ENCODE results near the gene RNF220.
"Not testable (repeated sequence)": the region's sequence is repeated elsewhere in the genome, so short reads cannot be mapped to it uniquely, and the experiment has no call there.

Gene RNF220

GRCh38 chr1:44553771-44554170 is 148.7 kb downstream of the RNF220 start:
- DNase-seq = no peak

- DNase-seq = no peak
These were observed 149.7 kb downstream of the RNF220 start for GRCh38 chr1:44554706-44555105.

- no peak for DNase-seq
These were observed 152.7 kb downstream of the RNF220 start for GRCh38 chr1:44557778-44558177.

- DNase-seq = no peak
These were observed 153.8 kb downstream of the RNF220 start for GRCh38 chr1:44558883-44559282.

- DNase-seq = no peak
These were observed 154.3 kb downstream of the RNF220 start for GRCh38 chr1:44559330-44559729.

GRCh38 chr1:44559913-44560312 is 154.9 kb downstream of the RNF220 start:
- DNase-seq = no peak

DNA sequence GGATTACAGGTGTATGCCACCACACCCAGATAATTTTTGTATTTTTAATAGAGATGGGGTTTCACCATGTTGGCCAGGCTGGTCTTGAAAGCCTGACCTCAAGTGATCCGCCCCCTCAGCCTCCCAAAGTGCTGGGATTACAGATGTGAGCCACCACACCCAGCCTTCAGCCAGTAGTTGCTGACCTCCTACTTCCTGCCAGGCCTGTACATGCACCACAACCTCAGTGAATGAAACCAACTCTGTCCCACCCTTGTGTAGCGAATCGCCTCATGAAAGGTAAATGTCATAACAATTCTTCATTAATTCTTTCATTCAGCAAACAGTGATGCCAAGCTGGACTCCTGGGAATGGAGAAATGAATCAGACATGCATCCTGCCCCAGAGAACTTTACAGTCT is 155.6 kb downstream of the RNF220 start:
- not testable (repeated sequence) for DNase-seq

DNA sequence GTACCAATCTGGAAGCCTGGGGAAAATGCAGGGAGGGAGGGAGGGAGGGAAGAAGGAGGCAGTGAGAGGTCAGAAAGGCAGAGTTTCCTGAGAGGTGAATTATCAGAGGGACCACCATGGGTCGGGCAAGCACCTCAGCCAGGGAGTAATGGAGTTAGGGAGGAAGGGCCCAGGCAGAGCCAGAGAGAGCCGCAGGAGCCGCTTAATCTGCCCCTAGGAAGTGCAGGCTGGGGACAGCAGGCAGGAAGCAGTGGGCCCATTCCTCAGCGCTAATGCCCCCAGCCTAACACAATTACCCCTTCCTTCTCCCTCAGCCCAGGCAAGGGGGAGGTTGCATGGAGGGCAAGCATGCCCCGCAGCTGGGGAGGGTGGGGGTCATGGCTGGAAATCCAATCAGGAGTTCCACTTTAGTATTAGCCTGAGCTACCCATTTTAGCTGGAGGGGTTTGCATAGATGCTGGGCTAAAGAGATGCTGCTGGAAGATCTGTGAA is 160.2 kb downstream of the RNF220 start:
- no peak for DNase-seq

- no peak for DNase-seq
These were observed 160.8 kb downstream of the RNF220 start for GRCh38 chr1:44565833-44566232.

DNA sequence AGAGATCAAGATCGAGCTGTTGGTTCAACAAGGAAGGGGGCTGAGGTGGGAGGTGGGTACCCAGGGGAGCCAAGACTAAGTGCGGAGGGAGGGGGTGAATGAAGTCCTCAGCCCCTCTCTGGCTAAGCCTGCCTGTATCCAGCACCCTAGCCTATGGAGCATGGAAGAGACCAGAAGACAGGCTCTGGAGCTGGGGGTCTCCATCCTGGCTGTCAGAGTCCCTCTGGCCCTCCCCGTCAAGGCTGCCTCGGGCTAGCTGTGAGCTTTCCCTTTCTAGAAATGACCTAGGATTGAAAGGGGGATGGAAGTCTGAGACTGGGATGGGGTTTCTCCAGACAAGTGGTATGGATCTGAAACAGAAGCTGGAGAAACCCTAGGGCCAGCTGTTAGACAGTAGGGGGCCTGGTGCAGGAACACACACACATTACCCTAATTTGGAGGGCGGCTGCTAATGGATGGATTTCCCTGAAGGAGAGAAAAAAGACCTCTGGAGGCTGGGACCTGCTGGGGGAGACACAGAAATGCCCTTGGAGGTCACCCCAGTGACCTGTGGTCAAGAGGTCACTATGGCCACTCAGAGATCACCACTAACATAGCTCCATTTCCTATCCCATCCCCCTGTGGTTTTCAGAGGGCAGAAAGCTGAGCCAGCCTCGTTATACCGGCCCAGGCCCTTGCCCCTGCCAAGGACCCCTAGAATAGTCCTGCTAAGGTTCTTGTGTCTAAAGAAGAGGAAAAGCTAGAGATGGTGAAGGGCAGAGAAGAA is 161.4 kb downstream of the RNF220 start:
- DNase-seq = no peak

- DNase-seq = no peak
These were observed 163.3 kb downstream of the RNF220 start for GRCh38 chr1:44568128-44568900.

GRCh38 chr1:44569491-44569890 is 164.4 kb downstream of the RNF220 start:
- no peak for DNase-seq

DNA sequence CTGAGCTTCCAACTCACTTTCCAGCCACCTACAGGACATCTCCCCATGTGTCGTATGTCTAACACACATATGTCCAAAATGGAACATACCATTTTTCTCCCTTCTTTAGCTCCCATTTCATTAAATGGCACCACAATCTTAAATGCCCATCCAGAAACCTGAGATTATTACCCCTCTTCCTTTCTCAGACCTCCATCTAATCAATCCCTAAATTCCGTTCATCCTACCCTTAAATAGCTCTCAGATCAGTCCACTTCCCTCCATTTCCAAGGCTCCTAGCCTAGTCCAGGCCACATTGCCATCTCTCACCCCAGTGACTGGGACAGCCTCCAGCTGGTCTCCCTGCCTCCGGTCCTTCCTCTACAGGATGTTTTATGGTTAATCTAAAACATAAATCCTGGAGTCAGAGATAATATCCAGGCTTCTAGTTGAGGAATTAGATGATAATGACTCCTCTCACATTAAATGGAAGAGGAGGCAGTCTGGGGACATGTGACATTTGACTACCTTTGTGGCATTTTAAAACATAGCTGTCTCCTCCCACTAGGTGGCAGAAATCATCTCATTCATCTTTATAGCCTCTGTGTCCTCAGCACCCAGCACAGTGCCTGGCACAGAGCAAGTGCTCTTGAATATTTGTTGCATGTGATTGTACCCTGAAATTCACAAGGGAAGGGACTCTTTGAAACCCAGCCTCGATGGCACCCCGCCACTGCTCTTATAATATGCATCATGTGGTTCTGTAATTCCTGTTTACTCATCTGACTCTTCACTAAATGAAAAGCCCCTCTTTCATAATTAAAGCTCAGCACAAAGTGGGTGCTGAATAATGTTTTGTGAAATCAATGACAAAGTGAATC is 166.9 kb downstream of the RNF220 start:
- peak; percentile 9 for DNase-seq

DNA sequence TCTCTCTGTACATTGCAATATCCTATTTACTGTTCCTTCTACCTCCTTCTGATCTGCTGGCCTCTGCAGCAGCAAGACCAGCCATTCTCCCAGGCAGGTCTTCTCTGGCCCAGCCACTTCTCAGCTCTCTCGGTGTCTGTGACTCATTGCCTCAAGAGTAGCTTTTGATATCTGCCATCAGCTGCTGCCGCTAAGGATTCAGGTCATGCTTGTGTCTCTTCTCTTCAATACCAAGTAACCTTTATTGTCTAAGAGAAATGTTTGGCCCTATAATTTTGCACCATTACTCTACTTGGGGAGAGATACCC is 167.5 kb downstream of the RNF220 start:
- DNase-seq = no peak

DNA sequence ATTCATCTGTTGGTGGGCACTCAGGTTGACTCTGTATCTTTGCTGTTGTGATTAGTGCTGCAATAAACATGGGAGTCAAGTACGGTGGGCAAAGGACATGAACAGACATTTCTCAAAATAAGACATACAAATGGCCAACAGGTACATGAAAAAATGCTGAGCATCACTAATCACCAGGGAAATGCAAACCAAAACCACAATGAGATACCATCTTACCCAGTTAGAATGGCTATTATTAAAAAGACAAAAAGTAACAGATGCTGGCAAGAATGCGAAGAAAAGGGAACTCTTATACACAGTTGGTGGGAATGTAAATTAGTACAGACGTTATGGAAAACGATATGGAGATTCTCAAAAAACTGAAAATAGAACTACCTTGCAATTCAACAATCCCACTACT is 170.3 kb downstream of the RNF220 start:
- DNase-seq = no peak

- no peak for DNase-seq
These were observed 171.5 kb downstream of the RNF220 start for GRCh38 chr1:44576456-44577150.

DNA sequence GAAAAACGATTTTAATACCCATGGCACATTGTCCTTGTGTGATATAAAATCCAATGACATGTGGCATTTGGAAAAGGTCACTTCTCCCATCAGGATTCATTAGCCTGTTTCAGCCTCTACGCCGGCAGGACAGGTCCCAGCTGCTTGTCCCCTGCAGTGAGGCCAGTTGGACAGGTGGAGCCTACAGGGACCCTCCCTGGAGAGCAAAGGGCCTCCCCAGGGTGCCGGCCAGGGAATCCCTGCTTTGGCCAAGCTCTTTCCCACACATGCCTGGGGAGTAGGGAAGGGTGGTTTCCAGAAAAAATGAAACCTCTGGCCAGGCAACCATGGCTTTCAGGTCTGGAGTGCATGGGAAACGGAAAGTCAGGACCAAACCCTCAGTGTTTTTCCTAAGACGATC is 176.2 kb downstream of the RNF220 start:
- DNase-seq = no peak

DNA sequence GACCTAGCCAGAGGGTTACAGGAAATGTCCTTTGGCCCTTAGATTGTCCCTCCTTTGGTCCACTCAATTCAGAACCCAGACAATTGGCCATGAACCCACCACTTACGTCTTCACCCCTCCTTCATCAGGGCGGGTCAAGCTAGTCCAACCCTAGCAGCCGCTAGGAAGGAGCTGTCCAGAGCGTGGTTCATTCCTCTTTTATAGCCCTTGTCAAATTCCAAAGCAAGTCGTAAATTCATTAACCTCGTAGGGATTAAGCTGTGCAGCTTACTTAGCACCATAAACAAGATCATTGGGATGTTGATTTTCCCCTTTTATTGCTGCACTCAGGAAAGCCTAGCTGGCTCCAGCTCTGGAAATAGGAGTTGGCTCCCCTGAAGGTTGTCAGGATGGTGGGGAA is 179.1 kb downstream of the RNF220 start:
- DNase-seq = no peak

- no peak for DNase-seq
These were observed 180.4 kb downstream of the RNF220 start for GRCh38 chr1:44585315-44585920.

DNA sequence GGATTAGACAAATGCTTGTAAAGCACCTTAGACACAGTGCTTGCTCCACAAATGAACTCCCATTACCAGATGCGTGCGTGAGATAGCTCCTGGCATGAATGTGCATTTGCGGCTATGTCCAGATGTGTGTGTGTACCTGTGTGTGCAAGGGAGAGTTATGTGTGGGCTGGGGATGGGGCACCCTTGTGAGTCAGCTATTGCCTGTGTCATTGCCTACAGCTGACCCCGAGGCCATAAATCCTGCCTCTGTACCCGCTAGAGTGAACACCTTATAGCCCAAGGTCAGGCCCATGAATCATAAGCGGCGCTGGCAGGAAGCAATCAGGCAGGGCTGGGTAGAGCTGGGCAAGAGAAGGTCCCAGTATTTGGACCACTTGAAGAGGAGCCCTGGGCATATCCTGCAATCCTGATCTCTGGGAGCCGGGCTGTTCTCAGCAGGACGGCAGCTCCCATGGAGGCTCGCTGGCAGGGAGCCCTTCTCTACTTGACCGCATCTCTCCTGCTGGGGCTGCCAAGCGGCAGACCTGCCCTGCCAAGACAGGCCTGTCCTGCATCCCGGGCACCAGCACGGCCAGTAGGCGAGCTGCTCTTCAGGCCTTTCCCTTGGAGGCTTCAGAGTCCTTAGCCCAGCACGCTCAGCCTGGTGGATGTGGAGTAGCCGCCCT is 182.9 kb downstream of the RNF220 start:
- no peak for DNase-seq

DNA sequence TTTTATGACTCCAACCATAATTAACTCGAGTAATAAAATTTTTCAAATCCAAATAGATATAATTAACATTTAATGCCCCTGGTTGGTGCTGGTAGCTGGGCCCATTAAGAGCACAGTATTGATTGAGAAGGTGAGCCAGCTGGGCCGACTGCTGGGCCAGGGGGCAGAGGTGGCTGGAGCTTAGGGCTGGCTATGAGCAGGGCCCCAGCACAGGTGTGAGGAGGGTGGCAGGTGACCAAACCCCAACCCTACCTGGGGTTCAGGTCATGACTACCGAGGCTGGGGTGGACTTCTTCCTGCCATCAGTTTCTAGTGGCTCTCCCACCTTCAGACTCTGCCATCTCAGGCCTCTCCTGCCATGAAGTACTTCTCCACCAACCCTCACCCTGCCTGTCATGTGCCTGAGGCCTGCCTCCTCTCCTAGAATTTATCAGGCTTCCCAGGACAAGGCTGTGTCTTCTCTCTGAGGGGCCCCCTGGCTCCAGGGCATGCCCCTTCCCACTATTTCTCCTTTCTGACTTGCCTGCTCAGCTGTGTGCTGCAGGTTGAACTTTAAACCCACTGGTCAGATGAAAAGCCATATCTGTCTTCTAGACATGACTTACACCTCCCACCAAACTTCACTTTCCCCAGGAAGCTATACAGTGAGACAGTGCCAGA is 183.6 kb downstream of the RNF220 start:
- DNase-seq = no peak
